DND-41 (cell line): ENCODE measurements around the gene AKT3.

Source experiments
- ATAC-seq: fragments of 200-7000 bp; cut with Tn5 transposase; 3 replicates; pipeline ENCODE4 v1.9.1; 2021; ENCODE audit warnings: low read depth; ENCODE audit not compliant: insufficient read depth
- DNase-seq: peaks from one replicate; pipeline ENCODE4 v3.0.0-alpha.2; 2020
- H2AFZ ChIP-seq: 2 replicates; pipeline ENCODE4 v1.6.0; 2012; ENCODE audit warnings: low read depth, low read length
- H3K27ac ChIP-seq: 2 replicates; pipeline ENCODE4 v1.5.1; 2012; ENCODE audit warnings: low read length, inconsistent platforms
- H3K27me3 ChIP-seq: fragments of 200-600 bp; sonication (generic); 2 replicates; pipeline ENCODE4 v1.6.0; 2012; ENCODE audit warnings: low read length, mild to moderate bottlenecking, inconsistent platforms; ENCODE audit not compliant: insufficient read depth, poor library complexity
- H3K36me3 ChIP-seq: 2 replicates; pipeline ENCODE4 v1.5.1; 2012; ENCODE audit warnings: low read length, inconsistent platforms; ENCODE audit not compliant: insufficient read depth
- H3K4me1 ChIP-seq: 2 replicates; pipeline ENCODE4 v1.5.1; 2012; ENCODE audit warnings: mild to moderate bottlenecking, low read length; ENCODE audit not compliant: insufficient read depth
- H3K4me2 ChIP-seq: 2 replicates; pipeline ENCODE4 v1.6.0; 2012; ENCODE audit warnings: mild to moderate bottlenecking, moderate library complexity, low read length, inconsistent platforms; ENCODE audit not compliant: insufficient read depth
- H3K4me3 ChIP-seq, 2 experiments: fragments of 200-600 bp in 1 of 2; shearing (Covaris generic) in 1 of 2; 2 replicates each; pipeline ENCODE4 v1.5.1; 2012 to 2016; ENCODE audit warnings: inconsistent platforms in 2 of 2, low read length in 2 of 2, mild to moderate bottlenecking in 2 of 2, low read depth in 1 of 2, moderate library complexity in 1 of 2
- H3K79me2 ChIP-seq: 2 replicates; pipeline ENCODE4 v1.6.0; 2012; ENCODE audit warnings: low read length, inconsistent platforms; ENCODE audit not compliant: insufficient read depth
- H3K9ac ChIP-seq: 2 replicates; pipeline ENCODE4 v1.6.0; 2012; ENCODE audit warnings: low read depth, mild to moderate bottlenecking, inconsistent platforms, low read length, moderate library complexity
- H3K9me3 ChIP-seq: 2 replicates; pipeline ENCODE4 v1.5.1; 2012; ENCODE audit warnings: low read length, moderate library complexity, mild to moderate bottlenecking, inconsistent platforms; ENCODE audit not compliant: insufficient read depth, severe bottlenecking
- H4K20me1 ChIP-seq: 2 replicates; pipeline ENCODE4 v1.6.0; 2012; ENCODE audit warnings: low read length; ENCODE audit not compliant: insufficient read depth
- EZH2 ChIP-seq: IDR thresholded peaks from 3 replicates; pipeline ENCODE4 v1.6.1; 2012; ENCODE audit warnings: borderline replicate concordance, low read depth, mild to moderate bottlenecking, moderate library complexity, low read length, inconsistent platforms; ENCODE audit not compliant: severe bottlenecking
- TF ChIP-seq, protein P1 (sequence below): IDR thresholded peaks from 2 replicates; pipeline ENCODE4 v1.5.1; 2012; ENCODE audit warnings: borderline replicate concordance, low read length, moderate library complexity, mild to moderate bottlenecking; ENCODE audit not compliant: poor library complexity, severe bottlenecking; ENCODE audit errors: extremely low read depth

Gene AKT3

DNA sequence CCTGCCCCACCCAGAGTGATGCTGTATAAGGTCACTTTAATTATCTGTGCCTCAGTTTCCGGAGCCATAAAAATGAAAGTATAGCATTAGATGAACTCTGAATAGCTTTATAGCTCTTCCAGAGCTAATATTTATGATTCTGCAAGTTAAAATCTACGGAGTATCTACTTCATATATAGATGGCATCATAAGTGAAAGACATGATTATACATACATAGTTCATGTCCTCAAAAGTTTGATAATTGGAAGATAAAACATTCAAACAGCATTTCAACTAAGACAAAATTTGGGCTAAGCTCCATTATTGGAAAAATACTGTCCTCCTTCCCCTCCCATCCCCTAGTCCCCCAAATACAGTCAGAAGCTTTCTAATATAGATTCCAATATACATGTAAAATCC is 4.2 kb downstream of the AKT3 start:
- DNase-seq (no peak), ATAC-seq (no peak)
- no peak overlapping the region for H3K4me3 ChIP-seq
- H3K36me3 ChIP-seq, result 0 out of 2 replicates have a peak, but pooled peaks cover 4% of the 10 kb centered on the region
- H3K27ac ChIP-seq, result no peak overlapping the region
- H3K4me2 ChIP-seq, result no peak overlapping the region
- peaks cover 22% of the 10 kb centered on the region for H3K4me1 ChIP-seq
- no peaks in the 10 kb centered on the region for H3K27me3 ChIP-seq
- H3K79me2 ChIP-seq, result peaks cover 72% of the 10 kb centered on the region
- peaks cover 18% of the 10 kb centered on the region; the same call in 1 of the 2 replicates for H4K20me1 ChIP-seq
- TF ChIP-seq EZH2, result no peak
- TF ChIP-seq, protein P1, sequence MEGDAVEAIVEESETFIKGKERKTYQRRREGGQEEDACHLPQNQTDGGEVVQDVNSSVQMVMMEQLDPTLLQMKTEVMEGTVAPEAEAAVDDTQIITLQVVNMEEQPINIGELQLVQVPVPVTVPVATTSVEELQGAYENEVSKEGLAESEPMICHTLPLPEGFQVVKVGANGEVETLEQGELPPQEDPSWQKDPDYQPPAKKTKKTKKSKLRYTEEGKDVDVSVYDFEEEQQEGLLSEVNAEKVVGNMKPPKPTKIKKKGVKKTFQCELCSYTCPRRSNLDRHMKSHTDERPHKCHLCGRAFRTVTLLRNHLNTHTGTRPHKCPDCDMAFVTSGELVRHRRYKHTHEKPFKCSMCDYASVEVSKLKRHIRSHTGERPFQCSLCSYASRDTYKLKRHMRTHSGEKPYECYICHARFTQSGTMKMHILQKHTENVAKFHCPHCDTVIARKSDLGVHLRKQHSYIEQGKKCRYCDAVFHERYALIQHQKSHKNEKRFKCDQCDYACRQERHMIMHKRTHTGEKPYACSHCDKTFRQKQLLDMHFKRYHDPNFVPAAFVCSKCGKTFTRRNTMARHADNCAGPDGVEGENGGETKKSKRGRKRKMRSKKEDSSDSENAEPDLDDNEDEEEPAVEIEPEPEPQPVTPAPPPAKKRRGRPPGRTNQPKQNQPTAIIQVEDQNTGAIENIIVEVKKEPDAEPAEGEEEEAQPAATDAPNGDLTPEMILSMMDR, result no peak
- no peaks in the 10 kb centered on the region for H3K9me3 ChIP-seq
- no peak overlapping the region for H3K9ac ChIP-seq
- no peak overlapping the region for H2AFZ ChIP-seq

- Histone ChIP-seq H3K4me1 (peaks cover 22% of the 10 kb centered on the region), H3K27ac (no peak overlapping the region), H3K4me2 (no peak overlapping the region), H3K9ac (no peak overlapping the region), H3K36me3 (0 out of 2 replicates have a peak, but pooled peaks cover 4% of the 10 kb centered on the region), H4K20me1 (peaks cover 18% of the 10 kb centered on the region; the same call in 1 of the 2 replicates), H2AFZ (no peak overlapping the region), H3K27me3 (no peaks in the 10 kb centered on the region), H3K79me2 (peaks cover 71% of the 10 kb centered on the region), H3K4me3 (no peak overlapping the region), H3K9me3 (no peaks in the 10 kb centered on the region)
- ATAC-seq (no peak), DNase-seq (no peak)
- TF ChIP-seq, protein P1, result no peak
- TF ChIP-seq EZH2, result no peak
Measured at GRCh38 chr1:243844186-243844585, 5.9 kb downstream of the AKT3 start.

DNA sequence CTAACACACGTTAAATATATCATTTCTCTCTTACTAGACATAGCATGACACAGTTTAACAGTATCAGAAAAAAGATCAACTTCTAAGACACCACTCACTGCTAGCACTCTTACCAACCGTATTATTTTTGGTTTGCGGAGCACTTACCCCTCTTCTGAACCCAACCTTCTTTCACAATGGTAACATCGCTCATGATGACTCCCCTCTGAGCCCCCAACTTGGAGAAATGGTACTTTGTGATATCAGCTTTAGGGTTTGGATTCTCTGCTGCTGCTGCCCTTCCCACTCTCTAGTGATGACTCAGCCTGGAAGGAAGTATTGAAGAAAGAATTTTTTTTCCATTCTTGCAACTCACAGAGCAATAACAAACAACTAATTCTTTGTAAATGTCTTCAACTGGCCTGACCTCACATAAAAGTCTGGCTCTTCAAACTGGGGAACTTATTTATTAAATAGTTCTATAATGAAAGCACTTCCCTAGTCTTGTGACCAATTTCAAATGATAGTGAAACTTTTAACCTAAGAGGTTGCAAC is 7.0 kb downstream of the AKT3 start:
- Histone ChIP-seq H3K9ac (no peak overlapping the region), H3K27ac (no peak overlapping the region), H3K4me3 (no peak overlapping the region), H3K79me2 (peaks cover 59% of the 10 kb centered on the region), H4K20me1 (peaks cover 16% of the 10 kb centered on the region; the same call in 1 of the 2 replicates), H2AFZ (no peak overlapping the region), H3K4me1 (peaks cover 23% of the 10 kb centered on the region), H3K27me3 (no peaks in the 10 kb centered on the region), H3K4me2 (no peak overlapping the region), H3K9me3 (no peaks in the 10 kb centered on the region), H3K36me3 (0 out of 2 replicates have a peak, but pooled peaks cover 4% of the 10 kb centered on the region)
- TF ChIP-seq EZH2, result no peak
- TF ChIP-seq, protein P1, result no peak
- DNase-seq (no peak), ATAC-seq (no peak; the same call in 2 of the 3 replicates)
